ENCODE measurements around the gene KRTAP10-12. TPM values are rescaled to one million over a fixed set of nuclear protein-coding genes. Genes with fewer than 3 reads are reported as not detected.

KRTAP10-12 gene
- total RNA-seq, 1 experiment from 2014 or later, result not detected

- no peak for DNase-seq (ENCODE audit: low read depth)
Observed at GRCh38 chr21:44711327-44712202, 14.6 kb downstream of the KRTAP10-12 start, which contains the start of gene TSPEAR. TSPEAR (minus strand) TSS chr21:44711572; CDS start chr21:44711514, 58 bp downstream.

GRCh38 chr21:44712203-44713028 lies 15.4 kb downstream of the KRTAP10-12 start:
- DNase-seq (ENCODE audit: low read depth), result no peak

GRCh38 chr21:44713130-44713529 lies 16.2 kb downstream of the KRTAP10-12 start:
- DNase-seq (ENCODE audit: low read depth), result no peak

GRCh38 chr21:44713846-44714245 lies 16.9 kb downstream of the KRTAP10-12 start:
- no peak for DNase-seq (ENCODE audit: low read depth)

- no peak for DNase-seq (ENCODE audit: low read depth)
Observed at GRCh38 chr21:44714905-44715304, 17.9 kb downstream of the KRTAP10-12 start.

GRCh38 chr21:44716984-44717383 lies 20.0 kb downstream of the KRTAP10-12 start:
- DNase-seq (ENCODE audit: low read depth), result no peak

GRCh38 chr21:44718093-44718492 lies 21.1 kb downstream of the KRTAP10-12 start:
- no peak for DNase-seq (ENCODE audit: low read depth)

- DNase-seq (ENCODE audit: low read depth), result no peak
Observed at GRCh38 chr21:44718571-44718970, 21.6 kb downstream of the KRTAP10-12 start.

GRCh38 chr21:44720170-44720569 lies 23.2 kb downstream of the KRTAP10-12 start:
- DNase-seq (ENCODE audit: low read depth), result no peak

GRCh38 chr21:44722731-44723130 lies 25.8 kb downstream of the KRTAP10-12 start:
- DNase-seq (ENCODE audit: low read depth), result no peak

GRCh38 chr21:44723177-44724131 lies 26.5 kb downstream of the KRTAP10-12 start:
- no peak for DNase-seq (ENCODE audit: low read depth)

- DNase-seq (ENCODE audit: low read depth), result no peak
Observed at GRCh38 chr21:44724196-44724595, 27.2 kb downstream of the KRTAP10-12 start.

- DNase-seq (ENCODE audit: low read depth), result no peak
Observed at GRCh38 chr21:44724926-44725325, 28.0 kb downstream of the KRTAP10-12 start.

- DNase-seq (ENCODE audit: low read depth), result no peak
Observed at GRCh38 chr21:44726826-44727225, 29.9 kb downstream of the KRTAP10-12 start.

- no peak for DNase-seq (ENCODE audit: low read depth)
Observed at GRCh38 chr21:44727321-44727720, 30.3 kb downstream of the KRTAP10-12 start.

- DNase-seq (ENCODE audit: low read depth), result no peak
Observed at GRCh38 chr21:44727757-44728156, 30.8 kb downstream of the KRTAP10-12 start.

- no peak for DNase-seq (ENCODE audit: low read depth)
Observed at GRCh38 chr21:44728716-44729115, 31.7 kb downstream of the KRTAP10-12 start.

GRCh38 chr21:44729336-44730027 lies 32.5 kb downstream of the KRTAP10-12 start:
- no peak for DNase-seq (ENCODE audit: low read depth)

- DNase-seq (ENCODE audit: low read depth), result no peak
Observed at GRCh38 chr21:44730028-44730395, 33.0 kb downstream of the KRTAP10-12 start.

GRCh38 chr21:44730951-44731579 lies 34.1 kb downstream of the KRTAP10-12 start:
- no peak for DNase-seq (ENCODE audit: low read depth)
